HepG2 (cell line): ENCODE measurements around the gene FETUB. TPM values are rescaled to one million over a fixed set of nuclear protein-coding genes. Genes with fewer than 3 reads are reported as not detected.

ENCODE experiments used
- CEBPG ChIP-seq: IDR thresholded peaks from 2 replicates; pipeline ENCODE4 v1.6.1; 2016
- CREB3 ChIP-seq: sonication (generic); formaldehyde crosslinking; IDR thresholded peaks from 2 replicates; pipeline ENCODE4 v1.5.0; 2020; ENCODE audit warnings: missing genetic modification reagents
- HMGA1 ChIP-seq: sonication (generic); formaldehyde crosslinking; conservative IDR thresholded peaks from 2 replicates; pipeline ENCODE4 v1.4.0; 2020; ENCODE audit warnings: missing genetic modification reagents
- JARID2 ChIP-seq: sonication (generic); formaldehyde crosslinking; IDR thresholded peaks from 2 replicates; pipeline ENCODE4 v1.8.1; 2023; ENCODE audit warnings: missing genetic modification reagents, inconsistent platforms; ENCODE audit not compliant: insufficient replicate concordance
- MTF2 ChIP-seq: sonication (generic); formaldehyde crosslinking; IDR thresholded peaks from 2 replicates; pipeline ENCODE4 v1.5.0; 2020; ENCODE audit warnings: missing genetic modification reagents, borderline replicate concordance
- RXRB ChIP-seq: IDR thresholded peaks from 2 replicates; pipeline ENCODE4 v1.6.1; 2016; ENCODE audit warnings: borderline replicate concordance, missing genetic modification reagents, missing compliant biosample characterization
- SPEN ChIP-seq: sonication (generic); formaldehyde crosslinking; IDR thresholded peaks from 2 replicates; pipeline ENCODE4 v1.5.1; 2020; ENCODE audit warnings: low read depth, mild to moderate bottlenecking, missing genetic modification reagents
- ZFP36L1 ChIP-seq: sonication (generic); formaldehyde crosslinking; IDR thresholded peaks from 2 replicates; pipeline ENCODE4 v1.8.0; 2022; ENCODE audit warnings: mild to moderate bottlenecking, missing genetic modification reagents, moderate library complexity
- ZNF543 ChIP-seq: sonication (generic); formaldehyde crosslinking; IDR thresholded peaks from 2 replicates; pipeline ENCODE4 v1.4.0; 2020; ENCODE audit warnings: mild to moderate bottlenecking, missing genetic modification reagents
- ZNF562 ChIP-seq: sonication (generic); formaldehyde crosslinking; IDR thresholded peaks from 2 replicates; pipeline ENCODE4 v1.8.0; 2022; ENCODE audit warnings: missing genetic modification reagents, borderline replicate concordance
- ZNF569 ChIP-seq: sonication (generic); formaldehyde crosslinking; IDR thresholded peaks from 2 replicates; pipeline ENCODE4 v1.5.0; 2020; ENCODE audit warnings: mild to moderate bottlenecking, missing genetic modification reagents, moderate library complexity, borderline replicate concordance
- ZNF615 ChIP-seq: sonication (generic); formaldehyde crosslinking; IDR thresholded peaks from 2 replicates; pipeline ENCODE4 v1.5.0; 2020; ENCODE audit warnings: mild to moderate bottlenecking, missing genetic modification reagents, borderline replicate concordance
- ZNF777 ChIP-seq: sonication (generic); formaldehyde crosslinking; IDR thresholded peaks from 2 replicates; pipeline ENCODE4 v1.4.0; 2020; ENCODE audit warnings: missing genetic modification reagents
- polyA plus RNA-seq, 8 experiments: library from polyadenylated mRNA; depleted of rRNA in 3 of 8; stranded (reverse) in 7 of 8; unstranded in 1 of 8; fragments of >200 nt; fragmentation: Illumina TruSeq in 4 of 8; extraction: Trizol in 4 of 8; gene quantifications; 2 replicates each; pipeline versions ENCODE4 v1.2.1 to v1.2.3, GENCODE V29; 2011 to 2016; ENCODE audit warnings: low read depth in 4 of 8, missing spikeins in 1 of 8, mixed read lengths in 1 of 8; ENCODE audit not compliant: insufficient read depth in 1 of 8
- total RNA-seq, 5 experiments: library from RNA; depleted of rRNA; stranded (reverse); fragments of >200 nt; fragmentation: Illumina TruSeq; extraction: Trizol; gene quantifications; 2 replicates each; pipeline ENCODE4 v1.2.3, GENCODE V29; 2016; ENCODE audit warnings: low read depth in 1 of 5
- TF ChIP-seq, protein P1 (sequence below): sonication (generic); formaldehyde crosslinking; IDR thresholded peaks from 2 replicates; pipeline ENCODE4 v1.9.0; 2021; ENCODE audit warnings: mild to moderate bottlenecking, missing genetic modification reagents
- TF ChIP-seq, protein P2 (sequence below): sonication (generic); formaldehyde crosslinking; IDR thresholded peaks from 2 replicates; pipeline ENCODE4 v1.4.0; 2020; ENCODE audit warnings: mild to moderate bottlenecking, low read depth, missing genetic modification reagents
- TF ChIP-seq, protein P3 (sequence below), 2 experiments: IDR thresholded peaks; 2 replicates each; pipeline ENCODE4 v1.6.1; 2011 to 2012; ENCODE audit warnings: low read length in 2 of 2, borderline replicate concordance in 1 of 2, low read depth in 1 of 2, mild to moderate bottlenecking in 1 of 2, moderate library complexity in 1 of 2

The FETUB gene
- total and polyA plus RNA-seq, 2 of the 13 experiments (the other 11 are each of a cell fraction or from before 2014, with no cell fraction given): 2.1 to 4.4 TPM

DNA sequence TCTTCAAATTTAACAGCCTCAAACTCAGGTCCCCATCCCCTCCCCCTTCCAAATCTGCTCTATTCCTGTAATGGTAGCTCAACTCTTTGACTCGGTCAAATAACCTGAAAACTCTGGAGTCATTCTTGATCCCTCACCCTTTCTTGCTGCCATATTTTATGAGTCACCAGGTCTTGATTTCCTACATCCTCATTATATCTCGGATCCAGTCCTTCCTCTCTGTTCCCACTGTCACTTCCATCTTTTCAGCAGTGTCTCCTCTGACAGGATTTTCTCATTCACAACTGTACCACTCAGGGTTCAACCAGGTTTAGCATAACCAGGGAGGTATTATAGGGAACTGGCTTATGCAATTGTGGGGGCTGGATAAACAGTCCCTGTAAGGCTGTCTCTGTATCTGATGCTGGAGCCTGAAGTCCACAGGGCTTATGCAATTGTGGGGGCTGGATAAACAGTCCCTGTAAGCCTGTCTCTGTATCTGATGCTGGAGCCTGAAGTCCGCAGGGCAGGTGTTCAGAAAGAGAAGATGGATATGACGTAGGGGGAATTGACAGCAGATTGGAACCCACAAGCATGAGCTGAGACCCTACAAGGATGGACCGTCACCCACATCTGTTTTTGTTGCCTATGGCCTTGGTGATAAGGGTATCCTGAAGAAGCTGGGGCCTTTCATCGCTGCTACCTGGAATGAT lies 9.1 kb upstream of the FETUB start (continued):
- TF ChIP-seq CREB3 (CRISPR knock-in tag): no peak
- no peak for TF ChIP-seq ZNF569
- no peak for TF ChIP-seq JARID2 (CRISPR knock-in tag)
- peak; percentile 84; the same call in 1 of the 2 replicates for TF ChIP-seq SPEN (CRISPR knock-in tag)
- TF ChIP-seq ZNF562: no peak
- TF ChIP-seq HMGA1: no peak
- TF ChIP-seq, protein P1, sequence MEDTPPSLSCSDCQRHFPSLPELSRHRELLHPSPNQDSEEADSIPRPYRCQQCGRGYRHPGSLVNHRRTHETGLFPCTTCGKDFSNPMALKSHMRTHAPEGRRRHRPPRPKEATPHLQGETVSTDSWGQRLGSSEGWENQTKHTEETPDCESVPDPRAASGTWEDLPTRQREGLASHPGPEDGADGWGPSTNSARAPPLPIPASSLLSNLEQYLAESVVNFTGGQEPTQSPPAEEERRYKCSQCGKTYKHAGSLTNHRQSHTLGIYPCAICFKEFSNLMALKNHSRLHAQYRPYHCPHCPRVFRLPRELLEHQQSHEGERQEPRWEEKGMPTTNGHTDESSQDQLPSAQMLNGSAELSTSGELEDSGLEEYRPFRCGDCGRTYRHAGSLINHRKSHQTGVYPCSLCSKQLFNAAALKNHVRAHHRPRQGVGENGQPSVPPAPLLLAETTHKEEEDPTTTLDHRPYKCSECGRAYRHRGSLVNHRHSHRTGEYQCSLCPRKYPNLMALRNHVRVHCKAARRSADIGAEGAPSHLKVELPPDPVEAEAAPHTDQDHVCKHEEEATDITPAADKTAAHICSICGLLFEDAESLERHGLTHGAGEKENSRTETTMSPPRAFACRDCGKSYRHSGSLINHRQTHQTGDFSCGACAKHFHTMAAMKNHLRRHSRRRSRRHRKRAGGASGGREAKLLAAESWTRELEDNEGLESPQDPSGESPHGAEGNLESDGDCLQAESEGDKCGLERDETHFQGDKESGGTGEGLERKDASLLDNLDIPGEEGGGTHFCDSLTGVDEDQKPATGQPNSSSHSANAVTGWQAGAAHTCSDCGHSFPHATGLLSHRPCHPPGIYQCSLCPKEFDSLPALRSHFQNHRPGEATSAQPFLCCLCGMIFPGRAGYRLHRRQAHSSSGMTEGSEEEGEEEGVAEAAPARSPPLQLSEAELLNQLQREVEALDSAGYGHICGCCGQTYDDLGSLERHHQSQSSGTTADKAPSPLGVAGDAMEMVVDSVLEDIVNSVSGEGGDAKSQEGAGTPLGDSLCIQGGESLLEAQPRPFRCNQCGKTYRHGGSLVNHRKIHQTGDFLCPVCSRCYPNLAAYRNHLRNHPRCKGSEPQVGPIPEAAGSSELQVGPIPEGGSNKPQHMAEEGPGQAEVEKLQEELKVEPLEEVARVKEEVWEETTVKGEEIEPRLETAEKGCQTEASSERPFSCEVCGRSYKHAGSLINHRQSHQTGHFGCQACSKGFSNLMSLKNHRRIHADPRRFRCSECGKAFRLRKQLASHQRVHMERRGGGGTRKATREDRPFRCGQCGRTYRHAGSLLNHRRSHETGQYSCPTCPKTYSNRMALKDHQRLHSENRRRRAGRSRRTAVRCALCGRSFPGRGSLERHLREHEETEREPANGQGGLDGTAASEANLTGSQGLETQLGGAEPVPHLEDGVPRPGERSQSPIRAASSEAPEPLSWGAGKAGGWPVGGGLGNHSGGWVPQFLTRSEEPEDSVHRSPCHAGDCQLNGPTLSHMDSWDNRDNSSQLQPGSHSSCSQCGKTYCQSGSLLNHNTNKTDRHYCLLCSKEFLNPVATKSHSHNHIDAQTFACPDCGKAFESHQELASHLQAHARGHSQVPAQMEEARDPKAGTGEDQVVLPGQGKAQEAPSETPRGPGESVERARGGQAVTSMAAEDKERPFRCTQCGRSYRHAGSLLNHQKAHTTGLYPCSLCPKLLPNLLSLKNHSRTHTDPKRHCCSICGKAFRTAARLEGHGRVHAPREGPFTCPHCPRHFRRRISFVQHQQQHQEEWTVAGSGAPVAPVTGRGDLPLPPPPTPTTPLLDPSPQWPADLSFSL (CRISPR knock-in tag): no peak
- TF ChIP-seq, protein P2, sequence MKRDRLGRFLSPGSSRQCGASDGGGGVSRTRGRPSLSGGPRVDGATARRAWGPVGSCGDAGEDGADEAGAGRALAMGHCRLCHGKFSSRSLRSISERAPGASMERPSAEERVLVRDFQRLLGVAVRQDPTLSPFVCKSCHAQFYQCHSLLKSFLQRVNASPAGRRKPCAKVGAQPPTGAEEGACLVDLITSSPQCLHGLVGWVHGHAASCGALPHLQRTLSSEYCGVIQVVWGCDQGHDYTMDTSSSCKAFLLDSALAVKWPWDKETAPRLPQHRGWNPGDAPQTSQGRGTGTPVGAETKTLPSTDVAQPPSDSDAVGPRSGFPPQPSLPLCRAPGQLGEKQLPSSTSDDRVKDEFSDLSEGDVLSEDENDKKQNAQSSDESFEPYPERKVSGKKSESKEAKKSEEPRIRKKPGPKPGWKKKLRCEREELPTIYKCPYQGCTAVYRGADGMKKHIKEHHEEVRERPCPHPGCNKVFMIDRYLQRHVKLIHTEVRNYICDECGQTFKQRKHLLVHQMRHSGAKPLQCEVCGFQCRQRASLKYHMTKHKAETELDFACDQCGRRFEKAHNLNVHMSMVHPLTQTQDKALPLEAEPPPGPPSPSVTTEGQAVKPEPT (CRISPR knock-in tag): no peak
- no peak for TF ChIP-seq ZNF543 (CRISPR knock-in tag)
- no peak for TF ChIP-seq ZNF615 (CRISPR knock-in tag)
- TF ChIP-seq ZFP36L1 (CRISPR knock-in tag): no peak
- no peak for TF ChIP-seq MTF2 (CRISPR knock-in tag)
- TF ChIP-seq ZNF777 (CRISPR knock-in tag): no peak
- TF ChIP-seq RXRB (CRISPR knock-in tag): peak; percentile 92
- TF ChIP-seq, protein P3, sequence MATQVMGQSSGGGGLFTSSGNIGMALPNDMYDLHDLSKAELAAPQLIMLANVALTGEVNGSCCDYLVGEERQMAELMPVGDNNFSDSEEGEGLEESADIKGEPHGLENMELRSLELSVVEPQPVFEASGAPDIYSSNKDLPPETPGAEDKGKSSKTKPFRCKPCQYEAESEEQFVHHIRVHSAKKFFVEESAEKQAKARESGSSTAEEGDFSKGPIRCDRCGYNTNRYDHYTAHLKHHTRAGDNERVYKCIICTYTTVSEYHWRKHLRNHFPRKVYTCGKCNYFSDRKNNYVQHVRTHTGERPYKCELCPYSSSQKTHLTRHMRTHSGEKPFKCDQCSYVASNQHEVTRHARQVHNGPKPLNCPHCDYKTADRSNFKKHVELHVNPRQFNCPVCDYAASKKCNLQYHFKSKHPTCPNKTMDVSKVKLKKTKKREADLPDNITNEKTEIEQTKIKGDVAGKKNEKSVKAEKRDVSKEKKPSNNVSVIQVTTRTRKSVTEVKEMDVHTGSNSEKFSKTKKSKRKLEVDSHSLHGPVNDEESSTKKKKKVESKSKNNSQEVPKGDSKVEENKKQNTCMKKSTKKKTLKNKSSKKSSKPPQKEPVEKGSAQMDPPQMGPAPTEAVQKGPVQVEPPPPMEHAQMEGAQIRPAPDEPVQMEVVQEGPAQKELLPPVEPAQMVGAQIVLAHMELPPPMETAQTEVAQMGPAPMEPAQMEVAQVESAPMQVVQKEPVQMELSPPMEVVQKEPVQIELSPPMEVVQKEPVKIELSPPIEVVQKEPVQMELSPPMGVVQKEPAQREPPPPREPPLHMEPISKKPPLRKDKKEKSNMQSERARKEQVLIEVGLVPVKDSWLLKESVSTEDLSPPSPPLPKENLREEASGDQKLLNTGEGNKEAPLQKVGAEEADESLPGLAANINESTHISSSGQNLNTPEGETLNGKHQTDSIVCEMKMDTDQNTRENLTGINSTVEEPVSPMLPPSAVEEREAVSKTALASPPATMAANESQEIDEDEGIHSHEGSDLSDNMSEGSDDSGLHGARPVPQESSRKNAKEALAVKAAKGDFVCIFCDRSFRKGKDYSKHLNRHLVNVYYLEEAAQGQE (IDR thresholded peaks at IDR 0.05; ENCODE audit: borderline replicate concordance in 1 of 2, low read depth in 1 of 2, low read length in 2 of 2): peak in 1 of 2 experiments; percentile 60; a peak in 1 of 4 replicates
- peak; percentile 93 for TF ChIP-seq CEBPG (CRISPR knock-in tag)
